Nephron progenitor cell (in vitro differentiated cells): ENCODE data around the gene NTM.

Source experiments
- DNase-seq: peaks from one replicate; pipeline ENCODE4 v3.0.0; 2021
- H3K27ac Mint-ChIP-seq: 2 replicates; pipeline ENCODE4 v1.8.0; 2021; ENCODE audit warnings: mild to moderate bottlenecking, moderate library complexity, mixed read lengths
- H3K27me3 Mint-ChIP-seq: 2 replicates; pipeline ENCODE4 v1.8.0; 2021; ENCODE audit warnings: mild to moderate bottlenecking, low read depth, mixed read lengths; ENCODE audit not compliant: poor library complexity
- H3K36me3 Mint-ChIP-seq: 2 replicates; pipeline ENCODE4 v1.8.0; 2021; ENCODE audit warnings: low read depth, mixed read lengths
- H3K4me1 Mint-ChIP-seq: 2 replicates; pipeline ENCODE4 v1.8.0; 2021; ENCODE audit warnings: mixed read lengths
- H3K4me3 Mint-ChIP-seq: 2 replicates; pipeline ENCODE4 v1.8.0; 2021; ENCODE audit warnings: mild to moderate bottlenecking, moderate library complexity, mixed read lengths
- H3K9me3 Mint-ChIP-seq: 2 replicates; pipeline ENCODE4 v1.8.0; 2021; ENCODE audit warnings: mild to moderate bottlenecking, moderate library complexity, mixed read lengths
- TF ChIP-seq, protein P1 (sequence below): fragments of 200-600 bp; sonication (generic); IDR thresholded peaks from 2 replicates; pipeline ENCODE4 v1.5.0; 2021; ENCODE audit warnings: antibody characterized with exemption

Gene NTM

DNA sequence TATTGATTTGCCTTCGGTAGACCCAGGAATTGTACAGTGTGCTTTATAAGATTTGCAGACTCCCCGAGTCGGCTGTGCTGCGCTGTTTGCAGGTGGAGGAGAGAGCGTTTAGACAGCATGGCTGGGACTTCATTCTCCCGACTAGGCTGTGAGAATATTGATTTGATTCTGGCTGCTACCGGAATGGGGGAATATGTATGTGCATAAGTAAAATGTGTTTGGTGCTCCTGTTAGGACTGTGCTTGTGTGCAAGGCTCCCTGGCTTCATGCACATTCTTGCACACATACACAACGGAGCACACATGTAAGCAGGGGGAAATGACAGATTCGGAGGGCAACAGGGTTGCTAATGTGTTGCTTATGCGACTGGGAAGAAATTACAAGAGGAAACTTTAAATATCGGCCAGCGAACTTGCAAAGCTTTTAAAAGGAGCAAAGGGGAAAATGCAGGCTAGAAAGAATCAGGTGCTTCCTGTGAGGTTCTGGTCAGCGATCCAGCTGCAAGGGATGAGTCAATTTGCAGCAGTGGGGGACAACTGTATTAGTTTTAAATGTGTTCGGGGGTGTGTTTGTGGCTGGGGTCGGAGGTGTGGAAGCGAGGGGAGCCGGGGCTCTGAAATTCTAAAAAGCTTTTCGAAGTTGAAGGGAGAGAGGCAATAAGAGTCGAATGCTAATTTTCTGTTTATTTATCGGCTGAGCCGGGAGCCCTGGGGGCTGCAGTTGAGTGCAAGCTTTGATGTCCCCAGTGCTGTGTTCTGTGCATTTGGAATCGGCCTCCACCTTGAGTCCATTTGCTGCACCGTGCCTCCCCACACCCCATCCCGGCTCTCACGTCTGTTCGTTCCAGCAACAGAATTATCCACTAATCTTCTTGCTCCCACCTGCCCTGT is 731 bp downstream of the NTM start:
- Mint-ChIP-seq H3K4me3 (no peak overlapping the region), H3K36me3 (no peaks in the 10 kb centered on the region), H3K27ac (no peak overlapping the region), H3K4me1 (peaks cover 28% of the 10 kb centered on the region), H3K27me3 (peaks cover 2% of the 10 kb centered on the region), H3K9me3 (no peaks in the 10 kb centered on the region)
- no peak for DNase-seq
- TF ChIP-seq, protein P1, sequence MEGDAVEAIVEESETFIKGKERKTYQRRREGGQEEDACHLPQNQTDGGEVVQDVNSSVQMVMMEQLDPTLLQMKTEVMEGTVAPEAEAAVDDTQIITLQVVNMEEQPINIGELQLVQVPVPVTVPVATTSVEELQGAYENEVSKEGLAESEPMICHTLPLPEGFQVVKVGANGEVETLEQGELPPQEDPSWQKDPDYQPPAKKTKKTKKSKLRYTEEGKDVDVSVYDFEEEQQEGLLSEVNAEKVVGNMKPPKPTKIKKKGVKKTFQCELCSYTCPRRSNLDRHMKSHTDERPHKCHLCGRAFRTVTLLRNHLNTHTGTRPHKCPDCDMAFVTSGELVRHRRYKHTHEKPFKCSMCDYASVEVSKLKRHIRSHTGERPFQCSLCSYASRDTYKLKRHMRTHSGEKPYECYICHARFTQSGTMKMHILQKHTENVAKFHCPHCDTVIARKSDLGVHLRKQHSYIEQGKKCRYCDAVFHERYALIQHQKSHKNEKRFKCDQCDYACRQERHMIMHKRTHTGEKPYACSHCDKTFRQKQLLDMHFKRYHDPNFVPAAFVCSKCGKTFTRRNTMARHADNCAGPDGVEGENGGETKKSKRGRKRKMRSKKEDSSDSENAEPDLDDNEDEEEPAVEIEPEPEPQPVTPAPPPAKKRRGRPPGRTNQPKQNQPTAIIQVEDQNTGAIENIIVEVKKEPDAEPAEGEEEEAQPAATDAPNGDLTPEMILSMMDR: no peak

DNA sequence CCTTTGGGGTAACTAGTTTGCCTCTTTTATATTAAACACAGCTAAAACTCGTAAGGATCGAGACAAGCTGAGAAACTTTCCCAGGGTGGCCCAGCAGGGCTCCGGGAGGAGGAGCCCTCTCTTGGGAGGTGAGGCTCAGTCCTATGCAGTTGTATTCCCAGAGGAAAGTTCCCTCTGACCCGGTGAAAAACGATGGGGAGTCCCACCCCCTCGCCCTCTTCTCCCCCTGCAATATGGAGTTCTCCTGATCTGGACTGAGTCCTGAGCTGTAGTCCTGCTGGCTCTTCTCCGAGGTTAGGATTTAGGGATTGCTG is 1.3 kb downstream of the NTM start:
- H3K27ac Mint-ChIP-seq: no peak overlapping the region
- TF ChIP-seq, protein P1: no peak
- H3K4me3 Mint-ChIP-seq: no peak overlapping the region
- no peak for DNase-seq
- no peaks in the 10 kb centered on the region for H3K9me3 Mint-ChIP-seq
- H3K27me3 Mint-ChIP-seq: peaks cover 5% of the 10 kb centered on the region
- no peaks in the 10 kb centered on the region for H3K36me3 Mint-ChIP-seq
- peaks cover 31% of the 10 kb centered on the region for H3K4me1 Mint-ChIP-seq

DNA sequence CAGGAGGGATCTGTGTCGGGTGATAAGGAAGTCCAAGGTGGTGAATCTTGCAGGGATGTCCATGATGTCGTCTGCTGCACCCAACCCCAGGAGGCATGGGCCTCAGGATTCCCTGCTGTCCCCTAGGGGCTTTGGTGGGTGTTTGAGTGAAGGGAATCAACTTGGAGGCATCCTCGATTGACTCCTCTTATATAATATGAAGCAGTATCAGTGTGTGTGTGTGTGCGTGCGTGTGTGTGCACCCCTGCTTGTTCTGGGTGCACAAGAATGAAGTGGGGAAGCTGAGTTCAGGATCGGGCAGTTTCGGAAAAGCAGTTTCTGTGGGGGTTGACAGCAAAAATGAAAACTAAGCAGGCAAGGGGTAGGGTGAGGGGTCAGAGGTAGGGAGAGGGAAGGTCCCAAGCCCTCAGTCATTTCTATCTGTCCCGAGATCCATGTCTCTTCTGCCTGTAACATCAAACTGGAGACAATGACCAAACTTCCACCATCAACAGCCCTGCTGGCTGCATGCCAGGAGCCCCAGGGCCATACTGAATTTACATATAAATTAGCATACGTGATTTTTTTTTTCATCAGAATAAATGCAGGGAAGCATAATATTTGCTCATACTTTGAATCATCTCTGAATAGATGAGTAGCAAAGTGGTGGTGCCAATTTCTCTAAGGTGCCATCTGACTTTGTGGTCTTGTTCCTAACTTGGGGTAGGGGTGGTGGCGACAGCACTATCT is 2.0 kb downstream of the NTM start:
- TF ChIP-seq, protein P1: no peak
- H3K36me3 Mint-ChIP-seq: no peaks in the 10 kb centered on the region
- H3K4me1 Mint-ChIP-seq: peaks cover 31% of the 10 kb centered on the region
- peaks cover 5% of the 10 kb centered on the region for H3K27me3 Mint-ChIP-seq
- no peak overlapping the region for H3K27ac Mint-ChIP-seq
- no peak overlapping the region for H3K4me3 Mint-ChIP-seq
- no peaks in the 10 kb centered on the region for H3K9me3 Mint-ChIP-seq
- no peak for DNase-seq

DNA sequence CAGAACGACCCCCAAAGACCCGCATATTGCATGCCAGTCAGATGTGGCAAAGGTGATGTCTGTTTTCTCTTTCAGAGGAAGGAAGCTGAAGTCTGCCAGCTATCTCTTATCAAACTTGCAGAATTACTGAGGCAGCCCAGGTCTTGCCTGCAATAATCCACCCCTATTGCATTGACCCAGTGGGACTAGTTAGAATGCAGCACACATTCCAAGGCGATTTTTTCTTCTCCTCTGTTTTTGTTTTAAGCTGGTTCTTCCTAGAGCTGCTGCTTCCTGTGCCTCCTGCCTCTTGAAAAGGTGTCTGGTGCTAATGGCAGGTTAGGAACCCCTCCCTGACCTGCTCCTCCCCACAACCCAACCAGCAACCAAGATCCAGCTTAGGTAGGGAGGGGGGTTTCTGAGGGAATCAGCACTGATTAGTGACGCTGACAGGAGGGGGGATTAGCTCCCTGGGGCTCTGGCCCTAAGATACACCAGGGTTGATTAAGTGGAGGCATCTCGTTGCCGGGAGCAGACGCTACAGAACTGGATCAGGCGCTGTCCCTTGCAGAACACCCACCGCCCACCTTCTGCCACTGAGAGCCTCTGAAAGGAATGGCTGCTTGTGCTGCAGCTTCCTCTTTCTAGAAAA is 2.8 kb downstream of the NTM start:
- Mint-ChIP-seq H3K27me3 (peaks cover 5% of the 10 kb centered on the region), H3K4me1 (peaks cover 31% of the 10 kb centered on the region), H3K9me3 (no peaks in the 10 kb centered on the region), H3K4me3 (no peak overlapping the region), H3K27ac (no peak overlapping the region), H3K36me3 (no peaks in the 10 kb centered on the region)
- no peak for DNase-seq
- TF ChIP-seq, protein P1: no peak

DNA sequence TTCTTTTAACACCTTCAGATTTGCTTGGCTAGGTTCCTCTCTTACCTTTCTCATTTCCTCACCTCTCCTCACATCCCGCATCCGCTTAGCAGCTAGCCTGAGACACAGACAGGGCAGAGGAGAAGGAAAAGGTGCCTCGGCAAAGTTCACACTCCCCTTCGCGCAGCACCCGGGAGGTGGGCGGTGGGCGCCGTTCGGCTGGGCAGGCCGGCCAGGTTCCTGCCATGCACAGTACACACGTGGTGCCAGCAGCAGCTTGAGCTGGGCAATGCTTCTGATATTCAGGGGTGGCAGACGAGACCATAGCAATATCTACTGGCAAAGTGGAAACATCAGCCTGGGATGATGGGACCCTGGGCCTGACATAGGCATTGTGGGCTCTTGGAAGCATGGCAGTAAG is 3.3 kb downstream of the NTM start:
- Mint-ChIP-seq H3K4me3 (no peak overlapping the region), H3K9me3 (no peaks in the 10 kb centered on the region), H3K4me1 (peaks cover 31% of the 10 kb centered on the region), H3K27ac (no peak overlapping the region), H3K36me3 (no peaks in the 10 kb centered on the region), H3K27me3 (peaks cover 8% of the 10 kb centered on the region)
- TF ChIP-seq, protein P1: no peak
- no peak for DNase-seq
